ENCODE data around the gene CEP131.

- TF ChIP-seq LEF1 (IDR thresholded peaks at IDR 0.05; ENCODE audit: borderline replicate concordance) (no peak), TARDBP (IDR thresholded peaks at IDR 0.05) (no peak), FOXA1 (IDR thresholded peaks at IDR 0.05) (no peak)
Observed at GRCh38 chr17:81245665-81246342, 23.0 kb upstream of the CEP131 start.
